Measurements from ENCODE around the gene TTLL12.
"Not testable (repeated sequence)": the region's sequence is repeated elsewhere in the genome, so short reads cannot be mapped to it uniquely, and the experiment has no call there.

Gene TTLL12

DNA sequence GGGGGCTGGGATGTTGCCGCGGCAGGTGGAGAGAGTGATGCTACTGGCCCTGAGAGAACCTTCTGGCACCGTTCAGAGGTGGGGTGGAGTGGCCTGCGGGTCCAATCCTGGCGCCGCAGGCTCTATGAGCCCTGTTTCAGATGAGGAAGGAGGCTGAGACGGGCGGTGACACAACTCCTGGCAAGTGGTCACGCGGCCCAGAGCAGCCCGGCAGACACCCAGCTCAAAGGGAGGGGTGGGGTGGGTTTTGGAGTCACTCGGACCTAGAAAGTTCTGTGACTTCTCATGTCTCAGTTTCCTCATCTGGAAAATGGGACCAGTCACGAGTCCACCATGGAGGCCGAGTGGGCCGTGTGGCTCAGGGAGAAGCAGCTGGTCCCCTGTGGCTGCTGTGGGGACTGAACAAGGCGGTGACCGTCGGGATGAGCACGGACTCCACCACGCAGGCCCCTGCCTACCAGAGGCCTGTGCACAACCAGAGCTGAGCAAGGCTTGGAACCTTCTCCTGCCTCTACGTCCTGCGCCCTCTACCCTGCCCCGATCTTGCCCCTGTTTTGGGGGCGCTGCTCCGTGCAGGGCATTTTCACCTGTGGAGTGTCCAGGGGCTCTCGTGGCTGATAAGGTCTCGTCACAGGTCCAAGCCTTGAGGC is 31.9 kb downstream of the TTLL12 start:
- no peak for DNase-seq (ENCODE audit: low read depth in 2 of 2)

DNA sequence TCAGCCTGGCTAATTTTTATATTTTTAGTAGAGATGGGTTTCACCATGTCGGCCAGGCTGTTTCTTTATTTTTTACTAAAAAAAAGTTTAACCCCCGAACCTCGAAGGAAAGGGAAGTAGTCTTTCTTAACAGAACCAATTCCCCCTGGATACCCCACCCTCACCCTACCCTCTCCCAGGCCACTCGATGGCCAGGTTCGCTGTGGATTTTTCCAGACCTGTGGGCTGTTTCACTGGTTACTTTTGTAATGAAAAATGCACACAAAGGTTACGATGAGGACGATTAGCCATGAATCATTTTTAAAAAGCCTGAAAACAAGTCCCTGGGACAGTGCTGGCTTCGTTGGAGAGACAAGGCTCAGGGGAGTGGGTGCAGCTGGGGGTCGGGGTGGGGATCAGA is 33.0 kb downstream of the TTLL12 start:
- DNase-seq (ENCODE audit: low read depth in 2 of 2): no peak

GRCh38 chr22:43152357-43153071 is 34.4 kb downstream of the TTLL12 start:
- DNase-seq (ENCODE audit: low read depth in 2 of 2): peak; percentile 29 to 52

DNA sequence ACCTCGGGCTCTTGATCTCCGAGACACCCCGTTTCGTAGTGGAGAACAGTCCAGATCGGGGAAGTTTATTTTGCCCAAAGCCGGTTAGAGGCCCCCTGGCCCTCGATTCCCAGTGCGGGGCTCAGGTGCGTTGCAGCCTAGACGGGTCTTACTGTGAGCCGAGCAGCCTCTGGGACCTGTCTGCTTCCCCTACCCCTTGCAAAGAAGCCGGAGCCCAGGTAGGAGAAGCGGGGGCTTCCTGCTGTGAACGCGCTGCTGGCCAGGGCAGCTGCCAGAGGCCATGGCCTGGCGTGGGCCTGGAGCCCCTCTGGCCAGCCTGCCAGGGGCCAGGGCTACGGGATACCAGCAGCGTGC is 35.0 kb downstream of the TTLL12 start:
- no peak for DNase-seq (ENCODE audit: low read depth in 2 of 2)

GRCh38 chr22:43151251-43152002 is 35.5 kb downstream of the TTLL12 start, which contains the start of gene TSPO:
Gene TSPO (plus strand): TSS chr22:43151559. CDS start chr22:43159239, 7,680 bp downstream.
- DNase-seq (ENCODE audit: low read depth in 2 of 2): peak; percentile 33 to 56

- no peak for DNase-seq (ENCODE audit: low read depth in 2 of 2)
Observed at GRCh38 chr22:43150731-43151206, 36.2 kb downstream of the TTLL12 start.

DNA sequence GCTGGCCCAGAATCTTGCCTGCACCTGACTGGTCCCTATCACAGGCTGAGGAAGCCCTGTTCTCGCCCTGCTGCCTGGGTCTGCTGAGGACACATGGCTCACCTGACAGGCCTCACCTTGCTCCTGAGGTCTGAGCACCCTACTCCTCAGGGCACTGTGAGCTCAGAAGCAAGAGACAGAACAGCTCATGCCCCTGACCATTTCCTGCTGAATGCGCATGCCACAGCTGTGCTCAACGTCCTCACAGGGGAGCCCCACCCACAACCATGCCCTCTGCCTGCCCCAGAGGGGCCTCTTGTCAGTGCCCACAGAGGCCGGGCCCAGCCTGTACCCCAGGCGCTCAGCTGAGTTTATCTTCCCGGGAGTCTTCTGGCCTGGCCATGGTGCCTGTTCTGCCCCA is 38.4 kb downstream of the TTLL12 start:
- DNase-seq (ENCODE audit: low read depth in 2 of 2): no peak

- no peak for DNase-seq (ENCODE audit: low read depth in 2 of 2)
Observed at GRCh38 chr22:43147821-43148220, 39.1 kb downstream of the TTLL12 start.

DNA sequence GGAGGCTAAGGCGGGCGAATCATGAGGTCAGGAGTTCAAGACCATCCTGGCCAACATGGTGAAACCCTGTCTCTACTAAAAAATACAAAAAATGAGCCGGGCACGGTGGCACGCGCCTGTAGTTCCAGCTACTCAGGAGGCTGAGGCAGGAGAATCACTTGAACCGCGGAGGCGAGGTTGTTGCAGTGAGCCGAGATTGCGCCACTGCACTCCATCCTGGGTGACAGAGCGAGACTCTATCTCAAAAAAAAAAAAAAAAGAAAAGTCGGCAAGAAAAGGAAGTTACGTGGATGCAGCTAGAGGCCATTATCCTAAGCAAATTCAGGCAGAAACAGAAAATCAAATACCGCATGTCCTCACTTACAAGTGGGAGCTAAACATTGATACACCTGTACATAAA is 40.6 kb downstream of the TTLL12 start:
- not testable (repeated sequence) for DNase-seq (ENCODE audit: low read depth in 2 of 2)

- not testable (repeated sequence) for DNase-seq (ENCODE audit: low read depth in 2 of 2)
Observed at GRCh38 chr22:43145371-43145770, 41.6 kb downstream of the TTLL12 start.

- DNase-seq (ENCODE audit: low read depth in 2 of 2): no peak
Observed at GRCh38 chr22:43144949-43145348, 42.0 kb downstream of the TTLL12 start.

DNA sequence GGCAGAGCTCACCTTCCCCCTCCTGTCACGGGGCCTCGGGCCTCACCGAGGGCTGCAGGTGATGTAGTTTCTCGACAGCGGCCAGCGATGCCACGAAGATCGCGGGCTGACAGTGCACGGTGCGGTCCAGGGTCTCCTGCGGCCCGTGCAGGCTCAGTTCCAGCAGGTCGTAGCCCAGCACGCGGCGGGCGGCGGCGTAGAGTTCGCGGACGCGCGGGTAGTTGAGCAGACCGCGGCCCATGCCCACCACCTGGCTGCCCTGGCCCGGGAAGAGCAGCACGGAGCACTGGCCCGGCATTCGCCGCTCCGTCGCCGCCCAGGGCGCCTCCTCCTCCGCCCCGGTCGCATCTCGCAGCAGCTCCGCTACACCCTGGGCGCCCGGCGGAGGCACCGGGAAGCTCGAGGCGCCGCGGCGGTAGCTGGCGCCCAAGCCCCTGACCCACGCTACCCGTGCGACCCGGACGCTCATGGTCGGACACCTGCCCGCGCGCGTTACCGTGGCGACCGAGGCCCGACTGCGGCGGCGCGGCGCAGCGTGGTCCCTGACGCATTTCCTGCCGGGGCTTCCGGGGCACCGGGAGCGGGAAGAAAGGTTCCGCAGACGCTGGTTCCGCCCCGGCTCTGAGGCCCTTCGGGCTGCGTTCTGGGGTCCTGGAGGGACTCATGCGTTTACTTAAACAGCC is 43.9 kb downstream of the TTLL12 start, which contains the start of gene MCAT:
MCAT (minus strand) TSS at position 519 of the 683 bp plus-strand sequence; CDS start at position 469, 50 bp downstream.
- peak; percentile 73 to 77 for DNase-seq (ENCODE audit: low read depth in 2 of 2)

- DNase-seq (ENCODE audit: low read depth in 2 of 2): no peak
Observed at GRCh38 chr22:43136801-43137200, 50.1 kb downstream of the TTLL12 start.

- no peak for DNase-seq (ENCODE audit: low read depth in 2 of 2)
Observed at GRCh38 chr22:43136255-43136654, 50.7 kb downstream of the TTLL12 start.

- no peak for DNase-seq (ENCODE audit: low read depth in 2 of 2)
Observed at GRCh38 chr22:43135565-43135964, 51.4 kb downstream of the TTLL12 start.

GRCh38 chr22:43134553-43134952 is 52.4 kb downstream of the TTLL12 start:
- no peak for DNase-seq (ENCODE audit: low read depth in 2 of 2)

DNA sequence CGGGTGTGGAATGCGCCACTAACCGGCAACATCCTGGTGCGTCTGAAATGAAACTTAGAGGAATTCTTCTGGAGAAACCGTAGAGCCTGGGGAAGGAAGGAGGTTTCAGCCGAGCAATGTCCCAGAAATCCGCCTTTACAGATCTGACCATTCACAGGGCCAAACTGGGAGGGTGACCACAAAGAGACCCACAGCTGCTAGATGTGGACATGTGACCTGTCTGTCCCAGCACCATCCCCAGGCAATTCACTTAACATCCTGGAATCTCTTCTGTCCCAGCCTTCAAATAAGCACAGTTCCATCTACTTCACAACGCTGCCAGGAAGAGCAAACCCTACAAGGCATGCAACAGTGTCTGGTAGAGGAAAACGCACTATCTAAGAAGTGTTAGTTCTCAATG is 53.5 kb downstream of the TTLL12 start:
- DNase-seq (ENCODE audit: low read depth in 2 of 2): no peak

DNA sequence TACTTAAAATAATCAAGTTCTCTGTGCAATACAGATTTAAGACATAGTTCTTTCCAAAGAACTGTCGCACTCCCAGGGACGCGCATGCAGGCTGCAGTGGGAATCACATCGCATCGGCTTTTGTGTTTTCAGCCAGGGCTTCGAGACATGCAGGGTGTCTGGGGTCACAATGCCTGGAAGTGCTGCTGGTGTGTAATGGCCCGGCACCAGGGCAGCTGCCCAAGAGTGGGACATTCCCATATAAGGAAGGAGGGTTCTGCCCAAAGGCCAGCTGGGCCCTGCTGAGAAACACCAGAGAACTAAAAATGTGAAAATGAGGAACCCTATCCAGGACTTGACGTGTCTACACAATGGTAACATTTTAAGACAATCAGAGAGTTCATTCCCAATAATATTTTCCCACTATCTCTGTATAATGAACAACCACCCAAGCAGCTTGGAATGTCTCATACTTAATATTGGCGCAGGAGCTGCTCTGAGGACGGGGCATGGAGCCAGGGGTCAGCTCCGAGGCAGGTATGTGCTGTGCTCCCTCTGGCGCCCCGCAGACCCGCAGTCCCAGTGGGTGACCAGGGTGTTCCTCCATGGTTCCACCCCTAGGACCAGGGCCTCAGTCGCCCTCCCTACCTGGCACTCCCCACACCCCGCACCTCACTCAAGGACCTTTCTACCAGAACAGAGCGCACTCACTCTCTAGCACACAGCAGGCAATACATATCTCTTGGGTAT is 55.0 kb downstream of the TTLL12 start:
- DNase-seq (ENCODE audit: low read depth in 2 of 2): no peak

- no peak for DNase-seq (ENCODE audit: low read depth in 2 of 2)
Observed at GRCh38 chr22:43129426-43130425, 57.2 kb downstream of the TTLL12 start.

GRCh38 chr22:43128928-43129424 is 58.0 kb downstream of the TTLL12 start:
- DNase-seq (ENCODE audit: low read depth in 2 of 2): no peak

All from stimulated activated CD4-positive, alpha-beta T cell treated with anti-CD3 and anti-CD28 coated beads, Interleukin-12 subunit alpha, Interleukin-12 subunit beta, amount 100 ng/mL, for 24 hours (primary cell).